ENCODE results near the gene BCAS3. TPM values are rescaled to one million over a fixed set of nuclear protein-coding genes. Genes with fewer than 3 reads are reported as not detected.
"Not testable (repeated sequence)": the region's sequence is repeated elsewhere in the genome, so short reads cannot be mapped to it uniquely, and the experiment has no call there.

Gene BCAS3
- total RNA-seq, 1 donor from 2014 or later: 12.5 TPM

DNA sequence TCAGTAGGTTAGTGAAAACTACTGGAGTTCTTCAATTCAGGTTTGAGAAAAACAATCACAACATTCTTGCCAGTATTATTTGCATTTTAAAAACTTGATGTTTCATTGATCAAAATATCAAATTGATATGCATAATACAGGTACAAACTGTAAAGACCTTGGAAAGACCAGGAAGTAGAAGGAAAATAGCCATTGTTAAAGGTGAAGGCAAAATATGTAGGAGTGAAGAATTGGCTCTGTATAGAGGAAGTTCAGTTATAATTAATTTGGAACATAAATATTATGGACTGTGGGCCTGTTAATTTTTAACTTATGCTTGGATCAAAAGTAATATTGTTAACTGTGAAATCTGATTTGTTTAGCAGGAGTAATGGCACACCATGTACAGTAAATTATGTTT lies 112.6 kb downstream of the BCAS3 start:
- intact Hi-C loops (cut with micrococcal nuclease): no loop called here

DNA sequence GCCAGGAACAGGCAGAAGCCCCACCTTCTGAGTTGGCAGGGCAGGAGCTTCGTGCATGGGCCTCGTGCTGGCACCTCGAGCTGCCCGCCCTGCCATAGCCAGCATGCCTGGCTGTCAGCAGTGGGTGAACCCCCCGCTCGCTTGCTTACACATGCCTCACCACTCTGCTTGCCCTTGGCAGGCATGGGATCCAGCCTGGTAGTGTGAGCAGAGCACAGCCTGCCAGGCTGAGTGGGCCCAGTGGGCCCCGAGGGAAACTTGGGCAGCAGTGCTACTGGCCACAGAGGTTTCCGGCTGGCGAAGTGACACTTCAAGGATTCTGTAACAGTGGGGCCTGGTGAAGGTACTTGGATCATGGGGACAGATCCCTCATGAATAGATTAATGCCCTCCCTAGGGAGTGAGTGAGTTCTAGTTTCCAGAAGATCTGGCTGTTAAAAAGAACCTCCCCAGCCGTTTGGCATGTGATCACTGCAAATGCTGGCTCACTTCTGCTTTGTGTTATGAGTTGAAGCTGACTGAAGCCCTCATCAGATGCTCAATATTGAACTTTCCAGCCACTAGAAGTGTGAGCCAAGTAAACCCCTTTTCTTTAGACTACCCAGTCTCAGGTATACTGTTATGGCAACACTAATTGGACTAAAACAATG lies 114.7 kb downstream of the BCAS3 start:
- intact Hi-C loops (cut with micrococcal nuclease): no loop called here

DNA sequence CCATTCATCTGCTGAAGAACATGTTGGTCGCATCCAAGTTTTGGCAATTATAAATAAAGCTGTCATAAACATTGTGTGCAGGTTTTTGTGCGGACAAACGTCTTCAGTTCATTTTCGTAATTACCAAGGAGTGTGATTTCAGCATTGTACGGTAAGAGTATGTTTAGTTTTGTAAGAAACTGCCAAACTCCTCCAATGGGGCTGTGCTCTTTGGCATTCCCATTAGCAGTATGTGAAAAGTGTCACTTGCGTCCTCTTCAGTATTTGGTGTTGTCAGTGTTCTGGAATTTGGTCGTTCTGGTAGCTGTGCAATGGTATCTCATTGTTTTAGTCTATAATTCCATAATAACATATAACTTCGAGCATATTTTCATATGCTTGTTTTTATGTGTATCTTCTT lies 120.9 kb downstream of the BCAS3 start:
- intact Hi-C loops (cut with micrococcal nuclease): no loop called here

DNA sequence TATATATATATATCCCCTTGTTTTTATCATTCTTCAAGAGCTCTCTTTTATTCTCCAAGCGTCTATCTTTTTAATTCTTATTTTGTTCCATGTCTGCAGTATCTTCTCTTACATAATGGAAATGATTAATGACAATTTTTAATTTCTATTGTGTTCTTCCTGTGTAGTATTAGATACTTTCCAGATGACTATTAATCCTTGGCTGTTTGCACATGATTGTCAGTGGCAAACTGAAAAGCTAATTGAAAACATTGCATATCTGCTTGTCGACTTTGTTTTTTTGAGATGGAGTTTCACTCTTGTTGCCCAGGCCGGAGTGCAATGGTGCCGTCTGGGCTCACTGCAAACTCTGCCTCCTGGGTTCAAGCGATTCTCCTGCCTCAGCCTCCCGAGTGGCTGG lies 124.7 kb downstream of the BCAS3 start:
- intact Hi-C loops (cut with micrococcal nuclease): no loop called here

DNA sequence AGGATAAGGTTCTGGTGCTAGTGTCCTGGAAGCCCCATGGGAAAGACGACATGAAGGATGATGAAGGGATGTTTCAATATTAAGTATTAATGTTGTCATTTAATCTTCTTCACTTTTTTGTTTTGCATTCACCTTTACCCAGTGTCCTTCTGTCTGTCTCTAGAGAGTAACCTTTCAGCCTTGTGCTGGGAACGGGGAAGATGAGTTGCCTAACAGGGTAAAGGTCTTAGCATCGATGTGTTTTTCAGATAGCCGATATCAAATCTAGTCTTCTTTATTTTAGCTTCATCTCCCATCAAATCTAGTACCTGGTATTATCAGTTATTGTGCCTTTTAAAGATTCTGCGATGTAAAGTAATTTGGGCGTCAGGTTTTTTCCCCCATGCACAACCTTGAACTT lies 125.4 kb downstream of the BCAS3 start:
- intact Hi-C loops (cut with micrococcal nuclease): no loop called here

DNA sequence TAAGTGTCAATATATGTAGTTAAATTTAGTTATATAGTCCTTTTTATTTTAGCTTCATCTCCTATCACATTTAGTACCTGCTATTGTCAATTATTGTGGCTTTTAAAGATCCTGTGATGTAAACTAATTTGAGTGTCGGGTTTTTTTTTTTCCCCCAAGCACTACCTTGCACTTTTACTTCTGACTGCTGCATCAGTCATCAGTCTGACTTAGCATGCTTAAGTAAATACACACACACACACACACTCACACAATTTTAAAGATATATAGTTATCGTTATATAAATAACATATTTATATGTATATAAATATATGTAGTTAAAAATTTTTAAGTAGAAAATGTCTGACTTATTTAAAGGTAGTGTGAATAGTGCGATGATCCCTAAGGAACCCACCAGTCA lies 127.2 kb downstream of the BCAS3 start:
- intact Hi-C loops (cut with micrococcal nuclease): no loop called here

DNA sequence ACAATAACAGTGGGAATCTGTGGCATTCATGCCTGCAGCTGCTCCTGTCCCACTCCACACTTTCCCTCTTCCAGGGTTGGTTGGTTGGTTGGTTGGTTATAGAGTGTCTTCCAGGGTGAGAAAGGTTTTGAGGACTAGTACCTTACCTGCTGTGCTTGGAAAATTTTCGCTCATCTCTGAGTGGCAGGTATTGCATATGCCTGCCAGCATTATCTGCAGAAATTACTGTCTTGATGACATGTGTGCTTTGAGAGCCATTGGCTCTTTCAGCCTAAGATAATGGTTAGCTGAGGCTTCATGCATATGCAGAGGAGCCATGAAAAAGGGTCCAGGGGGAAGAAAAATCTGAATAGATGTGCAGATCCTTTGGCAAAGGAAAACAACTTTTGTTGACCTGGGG lies 131.8 kb downstream of the BCAS3 start:
- intact Hi-C loops (cut with micrococcal nuclease): no loop called here

DNA sequence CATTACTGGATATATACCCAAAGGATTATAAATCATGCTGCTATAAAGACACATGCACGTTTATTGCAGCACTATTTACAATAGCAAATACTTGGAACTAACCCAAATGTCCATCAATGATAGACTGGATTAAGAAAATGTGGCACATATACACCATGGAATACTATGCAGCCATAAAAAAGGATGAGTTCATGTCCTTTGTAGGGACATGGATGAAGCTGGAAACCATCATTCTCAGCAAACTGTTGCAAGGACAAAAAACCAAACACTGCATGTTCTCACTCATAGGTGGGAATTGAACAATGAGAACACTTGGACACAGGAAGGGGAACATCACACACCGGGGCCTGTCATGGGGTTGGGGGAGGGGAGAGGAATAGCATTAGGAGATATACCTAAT lies 137.3 kb downstream of the BCAS3 start:
- intact Hi-C loops (cut with micrococcal nuclease): not testable (repeated sequence)

DNA sequence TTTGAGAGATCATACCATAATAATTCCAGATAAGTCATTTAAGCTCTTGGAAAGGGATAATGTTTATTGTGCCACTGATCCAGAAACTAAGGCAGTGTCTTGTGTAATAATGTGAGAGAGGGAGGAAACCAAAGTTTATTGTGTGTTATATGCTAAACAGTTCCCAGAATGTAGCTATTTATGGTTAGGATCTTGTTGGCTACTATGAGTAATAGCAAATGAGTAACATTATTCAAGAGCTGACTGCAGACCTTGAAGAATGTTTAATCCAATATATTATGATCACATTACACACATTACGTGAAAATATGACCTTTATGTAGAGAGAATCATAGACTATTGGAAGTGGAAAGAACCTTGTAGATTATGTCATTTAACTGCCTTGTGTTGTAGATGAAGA lies 139.5 kb downstream of the BCAS3 start:
- intact Hi-C loops (cut with micrococcal nuclease): no loop called here

DNA sequence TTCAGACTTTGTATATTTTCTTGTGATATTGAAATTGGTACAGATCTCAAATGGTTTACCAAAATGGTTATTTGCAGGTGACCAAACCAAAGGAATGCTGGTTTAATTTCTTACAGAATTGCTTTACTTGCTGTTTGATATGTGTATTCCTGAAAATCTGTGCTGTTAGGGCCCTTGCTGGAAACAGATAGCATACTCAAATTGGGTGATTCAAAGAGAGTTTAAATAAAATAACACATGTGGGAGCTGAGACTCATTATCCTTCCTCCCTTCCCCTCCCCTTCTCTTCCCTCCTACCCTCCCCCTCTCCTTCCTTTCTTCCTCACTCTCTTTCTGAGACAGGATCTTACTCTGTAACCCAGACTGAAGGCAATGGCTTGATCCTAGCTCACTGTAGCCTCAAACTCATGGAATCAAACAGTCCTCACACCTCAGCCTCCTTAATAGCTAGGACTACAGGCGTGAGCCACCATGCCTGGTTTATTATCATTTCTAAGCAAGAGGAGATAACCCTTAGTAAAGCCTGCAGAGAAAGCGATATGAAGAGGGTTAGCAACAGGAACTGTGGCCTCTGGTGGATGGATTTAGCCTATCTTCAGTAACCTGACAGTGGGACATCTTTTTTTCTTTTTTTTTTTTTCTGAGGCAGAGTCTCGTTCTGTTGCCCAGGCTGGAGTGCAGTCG lies 141.9 kb downstream of the BCAS3 start:
- intact Hi-C loops (cut with micrococcal nuclease): no loop called here

DNA sequence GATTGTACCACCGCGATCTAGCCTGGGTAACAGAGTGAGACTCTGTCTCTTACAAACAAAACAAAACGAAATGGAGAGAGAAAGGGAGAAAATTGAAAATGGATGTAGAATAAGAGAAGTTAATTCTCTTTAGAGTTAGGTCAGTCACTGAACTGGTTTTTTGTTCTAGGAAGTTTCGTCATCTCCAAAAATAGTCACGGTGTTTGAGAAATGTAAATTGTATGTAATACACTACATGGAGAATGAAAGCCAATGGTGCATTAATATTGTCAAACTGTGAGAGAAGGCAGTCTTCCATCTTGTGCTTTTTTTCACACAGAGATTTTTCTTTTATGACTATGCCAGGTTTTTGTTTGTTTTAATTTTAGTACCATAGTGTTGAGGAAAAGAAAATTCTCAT lies 145.9 kb downstream of the BCAS3 start:
- intact Hi-C loops (cut with micrococcal nuclease): no loop called here

DNA sequence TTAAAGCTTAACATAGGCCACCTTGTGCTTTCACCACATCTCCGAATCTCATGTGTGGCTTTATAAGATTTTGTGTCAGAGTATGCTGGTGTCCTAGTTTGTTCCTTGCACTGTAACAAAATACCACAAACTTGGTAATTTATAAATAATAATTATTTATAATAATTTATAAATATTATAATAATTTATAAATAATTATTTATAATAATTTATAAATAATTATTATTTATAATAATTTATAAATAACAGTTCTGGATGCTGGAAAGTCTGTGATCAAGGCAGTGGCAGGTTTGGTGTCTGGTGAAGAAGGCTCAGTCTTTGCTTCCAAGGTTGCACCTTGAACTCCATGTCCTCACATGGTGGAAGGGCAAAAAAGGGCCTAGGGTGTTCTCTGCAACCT lies 147.7 kb downstream of the BCAS3 start:
- intact Hi-C loops (cut with micrococcal nuclease): no loop called here

DNA sequence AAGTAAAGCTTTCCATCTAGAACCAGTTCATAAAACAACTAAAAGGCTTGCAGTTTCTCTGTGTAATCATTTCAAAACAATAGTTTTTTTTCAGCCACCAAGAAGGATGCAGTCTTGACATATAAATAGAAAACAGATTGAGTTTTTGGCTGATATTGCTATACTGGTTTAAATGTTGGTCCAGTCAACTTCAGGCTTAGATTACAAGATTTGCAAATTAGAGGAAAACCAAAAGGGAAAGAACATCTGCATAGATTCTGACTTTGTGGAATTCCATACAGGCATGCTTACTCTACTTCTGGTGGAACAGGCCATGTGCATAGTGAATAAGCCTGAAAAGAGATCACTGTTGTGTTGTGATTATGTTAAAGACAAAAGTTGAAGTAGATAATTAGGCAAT lies 150.3 kb downstream of the BCAS3 start:
- intact Hi-C loops (cut with micrococcal nuclease): no loop called here

DNA sequence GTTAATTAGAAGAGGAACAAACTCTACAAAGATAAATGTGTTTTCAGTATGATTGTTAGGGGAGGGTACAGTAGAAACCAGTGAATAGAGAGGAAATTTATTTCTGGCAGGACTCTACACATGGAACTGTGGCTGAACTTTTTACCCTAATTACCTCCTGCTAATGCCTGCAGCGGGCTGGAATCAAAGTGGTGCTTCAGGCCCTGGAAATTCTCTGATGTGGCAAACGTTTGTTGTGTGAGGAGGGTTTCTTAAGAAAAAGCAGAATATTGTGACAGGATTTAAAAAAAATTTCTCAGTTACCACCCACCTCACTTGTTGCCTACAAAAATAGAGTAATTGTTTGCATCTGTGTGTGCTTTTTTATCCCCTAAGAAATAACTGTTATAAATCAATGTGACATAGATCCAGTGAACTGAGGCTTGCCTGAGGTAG lies 154.5 kb downstream of the BCAS3 start:
- intact Hi-C loops (cut with micrococcal nuclease): no loop called here

DNA sequence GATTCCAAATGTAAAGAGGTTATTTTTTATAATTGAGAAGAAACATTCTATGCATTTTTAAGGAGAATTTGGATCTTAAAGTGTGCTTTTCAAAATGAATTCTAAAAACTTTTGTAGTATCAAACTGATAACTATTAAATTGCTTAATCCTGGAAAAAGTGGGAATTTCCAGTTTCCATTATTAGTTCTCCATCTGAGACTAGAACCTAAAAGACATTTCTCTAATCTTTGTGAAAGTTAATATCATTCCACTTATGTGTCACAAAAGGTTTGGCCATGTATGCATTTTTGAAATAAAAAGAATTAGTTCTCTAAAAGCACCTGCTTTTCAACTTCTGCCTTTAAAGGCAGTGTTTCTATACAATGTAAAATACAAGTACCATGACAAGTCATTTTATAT lies 155.0 kb downstream of the BCAS3 start:
- intact Hi-C loops (cut with micrococcal nuclease): no loop called here

DNA sequence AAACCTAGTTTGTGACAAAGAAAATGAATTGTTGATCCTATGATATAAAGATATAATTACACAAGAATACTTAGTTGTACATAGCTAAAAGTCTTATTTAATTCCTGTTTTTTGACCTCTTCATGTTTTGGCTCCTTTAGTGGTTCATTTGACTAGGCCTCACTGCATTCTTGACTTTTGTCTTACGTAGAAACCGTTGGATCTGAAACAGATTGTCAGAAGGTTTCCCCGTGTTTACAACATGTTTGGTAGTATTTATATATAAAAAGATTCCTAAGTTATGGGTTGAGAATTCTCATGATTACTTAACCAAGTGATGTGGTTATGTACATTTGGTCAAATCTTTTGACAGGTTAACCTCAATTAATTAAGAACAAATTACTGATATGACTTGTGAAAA lies 162.8 kb downstream of the BCAS3 start:
- intact Hi-C loops (cut with micrococcal nuclease): no loop called here

DNA sequence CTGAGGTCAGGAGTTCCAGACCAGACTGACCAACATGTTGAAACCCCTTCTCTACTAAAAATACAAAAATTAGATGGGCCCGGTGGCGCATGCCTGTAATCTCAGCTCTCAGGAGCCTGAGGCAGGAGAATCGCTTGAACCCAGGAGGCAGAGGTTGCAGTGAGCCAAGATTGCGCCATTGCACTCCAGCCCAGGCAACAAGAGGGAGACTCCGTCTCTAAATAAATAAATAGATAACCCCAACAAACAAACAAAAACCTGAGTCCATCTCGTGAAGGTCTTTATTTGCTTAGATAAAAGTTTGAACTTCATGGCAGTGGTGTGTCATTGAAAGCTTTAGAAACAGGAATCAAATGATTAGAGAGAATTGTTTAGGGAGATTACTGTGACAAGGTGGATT lies 167.4 kb downstream of the BCAS3 start:
- intact Hi-C loops (cut with micrococcal nuclease): no loop called here

DNA sequence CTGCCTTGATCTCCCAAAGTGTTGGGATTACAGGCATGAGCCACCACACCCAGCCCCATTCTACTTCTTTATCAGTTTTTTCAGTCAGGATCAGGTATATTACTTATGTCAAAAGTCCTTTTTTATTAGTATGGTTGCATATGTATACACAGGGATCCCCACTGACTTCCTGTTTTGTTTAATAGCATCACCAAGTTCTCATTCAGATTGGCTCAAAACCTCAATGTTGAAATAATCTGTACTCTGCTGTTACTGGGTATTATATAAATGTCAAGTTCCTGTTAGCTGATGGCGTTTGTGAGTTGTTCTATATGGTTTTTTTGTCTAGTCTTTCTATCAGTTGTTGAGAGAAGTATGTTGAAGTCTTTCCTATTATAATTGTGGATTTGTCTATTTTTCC lies 168.5 kb downstream of the BCAS3 start:
- intact Hi-C loops (cut with micrococcal nuclease): no loop called here

DNA sequence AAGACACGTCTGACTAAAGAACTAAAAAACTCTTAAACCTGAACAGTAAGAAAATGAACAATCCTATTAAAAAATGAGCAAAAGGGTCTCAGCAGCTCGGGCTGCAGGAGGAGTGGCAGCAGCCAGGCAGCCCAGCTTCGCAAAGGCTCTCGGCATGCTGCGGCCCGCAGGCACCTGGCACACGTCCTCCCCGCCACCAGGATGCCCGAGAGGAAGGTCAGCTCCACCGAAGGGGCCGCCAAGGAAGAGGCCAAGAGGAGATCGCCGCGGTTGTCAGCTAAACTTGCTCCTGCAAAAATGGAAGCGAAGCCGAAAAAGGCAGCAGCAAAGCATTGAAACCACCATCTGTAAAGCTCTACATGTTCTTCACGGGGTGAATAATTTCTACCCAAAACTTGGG lies 173.5 kb downstream of the BCAS3 start:
- intact Hi-C loops (cut with micrococcal nuclease): no loop called here

DNA sequence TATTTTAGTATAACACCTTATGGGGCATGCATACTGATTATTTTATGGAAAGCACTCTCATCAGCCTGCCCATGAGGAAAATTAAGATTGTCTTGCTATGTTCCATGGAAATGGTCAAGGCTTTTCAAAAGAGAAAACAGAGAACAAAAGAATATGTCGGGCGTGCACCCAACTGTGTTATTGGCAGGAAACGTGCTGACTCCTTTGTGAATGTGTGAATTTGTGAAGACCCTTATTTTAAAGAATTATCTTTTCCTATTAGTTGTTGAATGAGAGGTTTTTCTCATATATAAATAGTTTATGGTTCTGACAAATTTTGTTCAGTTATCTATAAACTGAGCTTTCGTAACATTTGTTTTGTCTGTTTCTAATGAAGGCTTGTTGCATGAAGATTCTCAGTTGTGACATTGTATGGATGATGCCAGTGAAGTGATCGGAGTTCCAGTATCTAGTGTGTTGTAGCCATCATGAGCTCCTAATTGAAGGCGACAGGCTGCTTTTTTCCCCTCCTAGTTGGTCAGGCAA lies 180.0 kb downstream of the BCAS3 start:
- intact Hi-C loops (cut with micrococcal nuclease): no loop called here

DNA sequence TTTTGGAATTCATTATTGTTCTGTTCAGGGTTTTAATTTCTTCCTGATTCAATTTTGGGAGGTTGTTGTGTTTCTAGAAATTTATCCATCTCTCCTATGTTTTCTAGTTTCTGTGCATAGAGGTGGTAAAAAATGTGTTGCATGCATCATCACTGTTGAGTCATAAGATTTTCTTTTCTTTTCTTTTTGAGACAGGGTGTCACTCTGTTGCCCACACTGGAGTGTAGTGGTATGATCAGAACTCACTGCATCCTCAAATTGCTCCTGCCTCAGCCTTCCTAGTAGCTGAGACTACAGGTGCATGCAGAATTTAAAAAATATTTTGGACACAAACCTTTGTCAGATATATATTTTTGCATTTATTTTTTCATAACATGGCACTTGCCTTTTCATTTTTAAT lies 184.8 kb downstream of the BCAS3 start:
- intact Hi-C loops (cut with micrococcal nuclease): no loop called here

DNA sequence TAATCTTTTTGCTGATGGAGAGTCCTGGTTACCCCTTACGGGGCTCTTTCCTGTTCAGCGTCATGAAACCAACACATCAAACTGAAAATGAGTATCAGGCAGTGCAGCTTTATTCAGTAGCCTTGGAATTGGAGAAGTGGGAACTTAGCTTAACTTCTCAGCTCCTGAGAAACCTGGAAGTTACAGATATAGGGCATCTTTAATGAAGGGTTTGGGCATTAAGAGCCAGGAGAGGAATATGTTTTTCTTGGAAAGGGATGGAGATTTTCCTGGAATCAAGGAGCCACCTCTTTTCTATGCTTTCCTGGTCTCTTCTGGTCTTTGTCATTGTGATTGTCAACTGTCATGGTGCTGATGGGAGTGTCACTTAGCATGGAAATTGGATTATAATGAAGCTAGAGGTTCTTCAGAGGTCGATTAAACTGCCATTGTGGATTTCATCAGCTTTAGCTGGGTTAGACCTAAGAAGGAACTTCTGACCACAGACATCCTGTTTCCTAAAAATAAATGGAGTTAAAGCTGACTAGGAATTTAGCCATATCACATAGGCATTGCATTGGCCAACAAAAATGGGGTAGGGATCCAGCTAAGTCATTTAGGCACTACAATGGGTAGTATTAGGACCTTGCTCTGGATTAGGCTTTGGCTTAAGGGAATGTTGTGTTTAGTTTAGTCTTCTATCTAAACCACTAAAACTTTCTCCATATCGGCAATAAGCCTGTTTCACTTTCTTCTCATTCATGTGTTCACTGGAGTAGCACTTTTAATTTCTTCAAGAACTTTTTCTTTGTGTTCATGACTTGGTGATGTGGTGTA lies 186.4 kb downstream of the BCAS3 start:
- intact Hi-C loops (cut with micrococcal nuclease): no loop called here

DNA sequence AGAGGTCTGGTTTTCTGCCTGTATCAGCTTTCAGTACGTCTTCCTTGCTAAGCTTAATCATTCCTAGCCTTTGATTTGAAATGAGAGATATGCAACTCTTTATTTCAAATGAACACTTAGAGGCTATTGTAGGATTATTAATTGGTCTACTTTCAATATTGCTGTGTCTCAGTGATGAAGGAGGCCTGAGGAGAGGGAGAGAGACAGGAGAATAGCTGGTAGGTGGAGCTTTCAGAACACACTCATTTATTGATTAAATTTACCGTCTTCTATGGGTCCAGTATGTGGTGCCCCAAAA lies 187.0 kb downstream of the BCAS3 start:
- intact Hi-C loops (cut with micrococcal nuclease): no loop called here

Data from T-helper 2 cell treated with Interferon-gamma antibody and Interleukin-4, amounts not matched to agents 100 ng/mL and 5 ng/mL, for 36 hours (primary cell).